Peyer's patch (tissue), 4 donors: ENCODE data around the gene MAP3K15. TPM values are rescaled to one million over a fixed set of nuclear protein-coding genes. Genes with fewer than 3 reads are reported as not detected.

Experiments
- DNase-seq, 3 donors: peaks; one replicate each; pipeline ENCODE4 v3.0.0-alpha.2; 2017 to 2019
- H3K27ac ChIP-seq, 4 donors: fragments of 200-600 bp; sonication (generic); one replicate each; pipeline ENCODE4 v1.5.1; 2016 to 2019
- H3K27me3 ChIP-seq, 2 donors: fragments of 200-600 bp; sonication (generic); one replicate each; pipeline ENCODE4 v1.5.1; 2019
- H3K36me3 ChIP-seq, 3 donors: fragments of 200-600 bp; sonication (generic); one replicate each; pipeline ENCODE4 v1.5.1; 2016 to 2019
- H3K4me1 ChIP-seq, 4 donors: fragments of 200-600 bp; sonication (generic); one replicate each; pipeline ENCODE4 v1.5.1; 2016 to 2019
- H3K4me3 ChIP-seq, 4 donors: fragments of 200-600 bp; sonication (generic); 1 replicate in 3 of 4; 2 replicates in 1 of 4; pipeline ENCODE4 v1.5.1; 2016 to 2019; ENCODE audit warnings: mild to moderate bottlenecking in 1 of 4
- H3K9me3 ChIP-seq, 4 donors: fragments of 200-600 bp; sonication (generic); one replicate each; pipeline ENCODE4 v1.5.1; 2016 to 2019; ENCODE audit warnings: mild to moderate bottlenecking in 1 of 4
- POLR2A ChIP-seq, 2 donors: fragments of 450-650 bp; IDR thresholded peaks; one replicate each; pipeline ENCODE4 v1.5.1; 2017; ENCODE audit warnings: antibody characterized with exemption in 2 of 2, mild to moderate bottlenecking in 2 of 2, moderate library complexity in 2 of 2
- total RNA-seq, 4 donors: library from RNA; depleted of rRNA; stranded (reverse); fragments of >200 nt; gene quantifications; one replicate each; pipeline ENCODE4 v1.1.0, GENCODE V29; 2016
- TF ChIP-seq, protein P1 (sequence below), 6 experiments: fragments of 450-650 bp in 4 of 6; fragments of 200-600 bp in 2 of 6; sonication (generic) in 1 of 6; IDR thresholded peaks; one replicate each; pipeline ENCODE4 v1.5.1; 2017 to 2019; ENCODE audit warnings: antibody characterized with exemption in 6 of 6, mild to moderate bottlenecking in 3 of 6, moderate library complexity in 1 of 6

MAP3K15 gene
- total RNA-seq, 4 donors from 2014 or later = not detected

DNA sequence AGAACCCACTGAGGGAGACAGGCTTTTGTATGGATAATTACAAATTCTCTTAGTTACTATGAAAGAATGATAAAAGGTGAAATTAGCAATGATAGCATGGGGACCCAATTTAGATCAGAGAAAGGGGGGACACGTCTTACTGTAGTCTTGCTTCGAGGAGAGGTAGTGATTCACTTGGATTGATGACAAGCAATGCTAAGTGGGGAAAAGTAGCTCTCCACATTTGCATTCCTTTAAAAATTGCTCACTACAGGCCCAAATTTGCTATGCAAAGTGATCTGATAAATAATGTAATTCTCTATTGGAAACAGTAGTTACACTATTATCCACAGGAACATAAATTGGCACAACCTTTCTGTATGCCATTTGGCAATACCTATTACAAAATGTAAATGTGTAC is 42.5 kb upstream of the MAP3K15 start:
- Histone ChIP-seq H3K27ac (no peak overlapping the region), H3K36me3 (no peaks in the 10 kb centered on the region), H3K27me3 (no peaks in the 10 kb centered on the region), H3K9me3 (no peaks in the 10 kb centered on the region), H3K4me3 (no peak overlapping the region), H3K4me1 (no peaks in the 10 kb centered on the region)
- no peak for TF ChIP-seq POLR2A (IDR thresholded peaks at IDR 0.05)
- TF ChIP-seq, protein P1, sequence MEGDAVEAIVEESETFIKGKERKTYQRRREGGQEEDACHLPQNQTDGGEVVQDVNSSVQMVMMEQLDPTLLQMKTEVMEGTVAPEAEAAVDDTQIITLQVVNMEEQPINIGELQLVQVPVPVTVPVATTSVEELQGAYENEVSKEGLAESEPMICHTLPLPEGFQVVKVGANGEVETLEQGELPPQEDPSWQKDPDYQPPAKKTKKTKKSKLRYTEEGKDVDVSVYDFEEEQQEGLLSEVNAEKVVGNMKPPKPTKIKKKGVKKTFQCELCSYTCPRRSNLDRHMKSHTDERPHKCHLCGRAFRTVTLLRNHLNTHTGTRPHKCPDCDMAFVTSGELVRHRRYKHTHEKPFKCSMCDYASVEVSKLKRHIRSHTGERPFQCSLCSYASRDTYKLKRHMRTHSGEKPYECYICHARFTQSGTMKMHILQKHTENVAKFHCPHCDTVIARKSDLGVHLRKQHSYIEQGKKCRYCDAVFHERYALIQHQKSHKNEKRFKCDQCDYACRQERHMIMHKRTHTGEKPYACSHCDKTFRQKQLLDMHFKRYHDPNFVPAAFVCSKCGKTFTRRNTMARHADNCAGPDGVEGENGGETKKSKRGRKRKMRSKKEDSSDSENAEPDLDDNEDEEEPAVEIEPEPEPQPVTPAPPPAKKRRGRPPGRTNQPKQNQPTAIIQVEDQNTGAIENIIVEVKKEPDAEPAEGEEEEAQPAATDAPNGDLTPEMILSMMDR (IDR thresholded peaks at IDR 0.05) = no peak
- DNase-seq = no peak

DNA sequence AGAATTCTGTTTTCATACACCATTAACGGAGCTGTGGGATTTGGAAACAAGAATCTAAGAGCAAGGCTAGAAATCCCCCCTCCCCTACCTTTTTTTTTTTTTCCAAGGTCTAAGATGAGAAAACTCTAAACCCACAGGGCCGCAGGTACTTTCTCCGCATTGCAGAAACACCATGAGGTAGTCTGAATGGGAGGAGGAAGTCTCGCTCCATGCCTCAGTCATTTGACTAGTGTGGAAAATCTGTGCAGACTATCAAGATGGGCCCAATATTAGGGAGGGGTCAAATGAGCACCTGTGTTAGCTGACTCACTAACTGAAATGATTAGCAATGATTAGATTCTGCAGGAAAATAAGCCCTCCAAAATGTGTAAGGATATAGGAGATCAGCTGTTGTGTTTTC is 40.9 kb upstream of the MAP3K15 start:
- TF ChIP-seq, protein P1 (IDR thresholded peaks at IDR 0.05) = no peak
- no peak for TF ChIP-seq POLR2A (IDR thresholded peaks at IDR 0.05)
- no peaks in the 10 kb centered on the region for H3K9me3 ChIP-seq
- no peak for DNase-seq
- no peak overlapping the region for H3K4me3 ChIP-seq
- H3K36me3 ChIP-seq = no peaks in the 10 kb centered on the region
- H3K27ac ChIP-seq = no peak overlapping the region
- H3K27me3 ChIP-seq = no peaks in the 10 kb centered on the region
- no peaks in the 10 kb centered on the region for H3K4me1 ChIP-seq

DNA sequence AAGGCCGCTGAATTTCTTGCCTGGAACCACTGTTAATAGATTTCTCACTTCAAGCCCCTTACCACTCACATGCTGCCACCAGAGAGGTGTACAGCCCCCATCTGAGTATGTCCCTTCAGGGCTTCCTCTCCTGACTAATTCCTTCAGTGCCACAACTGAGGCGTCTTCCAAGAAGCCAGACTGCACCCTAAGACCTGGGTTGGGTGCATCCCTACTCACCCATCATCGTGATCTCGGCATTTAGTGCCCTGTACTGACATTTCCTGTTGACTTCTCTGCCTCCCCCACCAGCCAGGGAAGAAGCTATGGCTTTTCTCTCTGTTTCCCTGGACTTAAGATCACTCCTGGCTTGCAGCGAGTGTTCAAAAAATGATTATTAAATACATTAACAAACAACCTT is 40.4 kb upstream of the MAP3K15 start:
- TF ChIP-seq, protein P1 (IDR thresholded peaks at IDR 0.05) = no peak
- no peak for TF ChIP-seq POLR2A (IDR thresholded peaks at IDR 0.05)
- Histone ChIP-seq H3K27me3 (no peaks in the 10 kb centered on the region), H3K4me3 (no peak overlapping the region), H3K27ac (no peak overlapping the region), H3K36me3 (no peaks in the 10 kb centered on the region), H3K9me3 (no peaks in the 10 kb centered on the region), H3K4me1 (no peaks in the 10 kb centered on the region)
- no peak for DNase-seq

DNA sequence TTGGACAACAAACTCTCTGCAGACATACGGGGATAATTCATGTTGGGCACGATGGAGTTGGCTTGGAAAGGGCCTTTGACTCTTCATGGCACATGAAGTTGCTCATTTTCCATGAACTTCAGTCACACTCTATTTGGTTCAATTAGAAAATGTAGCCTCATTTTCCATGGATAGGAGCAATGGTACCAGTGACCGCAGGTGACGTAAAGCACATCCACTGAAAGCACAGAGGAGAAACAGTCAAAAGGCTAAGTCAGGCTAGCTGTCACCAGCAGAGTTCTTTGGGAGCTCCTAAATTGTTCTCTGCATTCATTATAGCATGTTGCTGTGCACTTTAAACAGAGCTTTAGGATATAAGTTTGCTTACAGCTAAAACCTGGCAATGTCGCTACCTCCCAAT is 39.9 kb upstream of the MAP3K15 start:
- Histone ChIP-seq H3K27me3 (no peaks in the 10 kb centered on the region), H3K4me3 (no peak overlapping the region), H3K36me3 (no peaks in the 10 kb centered on the region), H3K27ac (no peak overlapping the region), H3K9me3 (no peaks in the 10 kb centered on the region), H3K4me1 (no peaks in the 10 kb centered on the region)
- DNase-seq = no peak
- no peak for TF ChIP-seq POLR2A (IDR thresholded peaks at IDR 0.05)
- TF ChIP-seq, protein P1 (IDR thresholded peaks at IDR 0.05) = no peak

DNA sequence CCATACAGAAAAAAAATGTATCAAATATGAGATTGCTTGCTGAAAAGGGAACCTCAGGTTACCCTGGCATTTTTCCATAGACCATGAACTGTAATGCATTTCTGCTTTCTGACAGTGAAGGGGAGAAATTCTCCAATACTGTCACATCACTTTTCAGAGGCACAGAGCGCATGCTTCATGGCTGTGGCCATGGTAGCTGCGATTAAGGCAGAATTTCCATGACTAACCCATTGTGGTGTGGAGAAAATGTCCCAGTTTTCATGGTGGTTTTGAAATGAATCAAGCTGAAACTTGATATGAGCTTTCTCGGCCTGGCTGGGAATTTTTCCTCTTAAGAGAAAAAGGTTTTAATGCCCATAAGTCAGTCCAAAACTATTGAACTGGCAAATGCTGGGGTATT is 39.5 kb upstream of the MAP3K15 start:
- H3K27me3 ChIP-seq = no peaks in the 10 kb centered on the region
- no peak for DNase-seq
- H3K27ac ChIP-seq = no peak overlapping the region
- no peak for TF ChIP-seq POLR2A (IDR thresholded peaks at IDR 0.05)
- TF ChIP-seq, protein P1 (IDR thresholded peaks at IDR 0.05) = no peak
- no peaks in the 10 kb centered on the region for H3K9me3 ChIP-seq
- no peaks in the 10 kb centered on the region for H3K4me1 ChIP-seq
- H3K4me3 ChIP-seq = no peak overlapping the region
- no peaks in the 10 kb centered on the region for H3K36me3 ChIP-seq

DNA sequence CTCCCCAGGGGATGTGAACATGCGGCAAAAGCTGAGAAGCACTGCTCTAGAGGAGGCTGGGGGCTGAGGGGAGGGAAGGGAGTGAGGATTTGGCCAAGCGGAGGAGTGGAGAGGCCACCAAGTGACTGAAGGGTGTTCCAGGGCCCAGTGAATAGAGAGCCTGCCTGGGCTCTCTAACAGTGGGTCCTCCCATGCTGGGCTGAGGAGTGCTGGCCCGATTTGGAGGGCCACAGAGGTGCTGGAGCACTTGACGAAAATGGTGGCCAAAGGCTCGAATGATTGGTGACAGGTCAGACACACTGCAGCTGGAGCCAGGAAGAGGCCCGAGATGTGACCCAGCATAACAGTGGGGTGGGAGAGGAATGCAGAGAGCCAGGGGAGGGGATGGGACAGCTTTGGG is 37.5 kb upstream of the MAP3K15 start:
- no peak overlapping the region for H3K4me3 ChIP-seq
- TF ChIP-seq POLR2A (IDR thresholded peaks at IDR 0.05) = no peak
- TF ChIP-seq, protein P1 (IDR thresholded peaks at IDR 0.05) = no peak
- no peak overlapping the region for H3K27ac ChIP-seq
- H3K4me1 ChIP-seq = no peaks in the 10 kb centered on the region
- no peaks in the 10 kb centered on the region for H3K36me3 ChIP-seq
- H3K9me3 ChIP-seq = no peaks in the 10 kb centered on the region
- H3K27me3 ChIP-seq = no peaks in the 10 kb centered on the region
- no peak for DNase-seq
